ENCODE results near the gene FUT2.
A peak's percentile ranks its signal among the peaks of the same experiment; 100 is the strongest.
"Not testable (repeated sequence)": the region's sequence is repeated elsewhere in the genome, so short reads cannot be mapped to it uniquely, and the experiment has no call there.

FUT2 gene

DNA sequence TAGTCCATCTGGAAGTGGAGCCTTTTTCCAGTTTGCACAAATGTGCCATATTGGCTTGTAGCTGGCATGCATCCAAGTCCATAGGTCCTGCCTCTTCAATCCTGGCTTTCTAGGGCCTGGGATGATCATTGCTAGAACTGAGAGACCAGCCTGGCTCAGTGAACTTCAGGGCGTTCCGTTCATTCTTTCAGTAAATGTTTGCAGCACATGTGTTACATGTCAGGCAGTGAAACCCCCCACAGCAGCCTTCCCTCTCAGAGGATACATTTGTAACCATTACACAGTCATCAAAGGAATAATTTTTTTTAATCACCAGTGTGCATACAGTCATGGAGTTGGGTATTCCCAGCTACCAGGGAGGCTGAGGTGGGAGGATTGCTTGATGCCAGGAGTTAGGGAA lies 9.7 kb downstream of the FUT2 start:
- DNase-seq: no peak

DNA sequence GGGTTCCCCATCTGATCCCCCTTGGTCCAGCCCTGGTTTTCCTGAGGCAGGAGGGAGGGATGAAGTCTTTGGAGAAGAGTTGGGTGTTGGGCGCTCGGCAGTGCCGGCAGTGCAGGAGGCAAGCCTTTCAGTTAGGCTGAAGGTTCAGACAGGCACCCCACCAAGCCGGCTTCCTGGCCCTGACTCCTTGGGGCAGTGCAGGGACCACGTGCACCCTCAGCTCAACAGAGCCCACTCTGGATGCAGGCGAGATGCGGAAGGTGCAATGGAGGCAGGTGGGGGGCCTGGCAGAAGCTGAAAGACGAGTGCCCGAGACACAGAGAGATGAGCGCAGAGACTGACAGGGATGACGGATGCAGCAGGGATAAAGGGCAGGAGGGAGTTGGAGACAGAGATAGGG lies 12.7 kb downstream of the FUT2 start:
- DNase-seq: no peak

DNA sequence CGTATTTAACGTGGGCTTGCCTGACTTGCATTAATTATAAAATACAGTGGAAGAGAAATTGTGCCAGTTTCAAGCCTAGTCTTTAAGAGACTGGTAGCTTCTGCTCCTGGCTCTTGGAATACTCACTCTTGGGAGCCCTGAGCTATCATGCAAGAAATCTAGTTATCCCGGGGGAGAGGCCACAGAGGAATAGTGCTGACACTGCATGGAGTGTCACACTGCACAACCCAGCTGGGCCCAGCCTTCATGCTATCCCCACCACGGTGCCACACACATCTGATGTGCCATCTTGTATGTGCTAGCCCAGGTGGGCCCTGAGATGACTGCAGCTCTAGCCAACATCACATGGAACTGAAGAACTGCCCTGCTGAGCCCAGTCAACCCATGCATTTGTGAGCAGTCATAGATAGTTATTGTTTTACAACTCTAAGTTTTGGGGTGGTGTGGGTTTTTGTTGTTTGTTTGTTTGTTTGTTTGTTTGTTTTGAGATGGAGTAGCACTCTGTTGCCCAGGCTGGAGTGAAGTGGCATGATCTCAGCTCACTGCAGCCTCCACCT lies 15.4 kb downstream of the FUT2 start:
- DNase-seq: no peak

DNA sequence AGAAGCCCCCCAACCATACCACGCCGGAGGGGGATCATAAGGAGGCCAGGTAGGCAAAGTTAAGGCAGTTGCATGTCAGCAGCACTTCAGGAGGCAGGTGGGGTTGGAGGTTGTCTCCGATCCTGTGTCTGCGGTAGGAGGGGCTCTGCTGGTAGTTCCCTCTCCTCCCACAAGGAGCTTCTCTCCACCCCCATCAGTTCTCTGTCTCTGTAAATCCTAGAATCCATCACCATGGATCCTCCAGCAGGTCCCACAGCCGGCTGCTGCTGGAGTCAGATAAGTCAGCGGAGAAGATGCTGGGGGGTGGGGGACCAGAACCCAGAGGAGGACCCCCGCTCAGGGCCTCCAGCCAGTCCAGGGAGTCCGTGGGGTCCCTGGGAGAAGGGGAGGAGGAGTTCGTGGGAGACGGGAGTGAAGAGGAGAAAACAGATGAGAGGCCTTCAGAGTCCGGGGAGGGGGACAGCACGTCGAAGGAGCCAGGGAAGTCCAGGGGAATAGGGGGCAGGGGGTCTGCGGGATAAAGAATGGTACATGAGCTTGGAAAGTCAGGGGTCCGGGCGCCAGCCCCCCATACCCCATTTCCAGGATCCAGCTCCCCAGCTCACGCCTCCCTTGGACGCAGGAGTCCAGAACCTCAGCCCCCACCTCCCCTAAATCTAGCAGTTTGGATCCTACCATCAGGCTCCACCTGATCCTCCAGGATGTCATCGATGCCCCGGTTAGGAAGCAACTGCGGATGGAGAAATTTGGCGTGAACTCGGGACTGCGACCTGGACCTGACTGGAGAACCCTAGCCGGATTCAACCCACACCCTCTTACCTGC lies 17.5 kb downstream of the FUT2 start:
- peak; percentile 62 for DNase-seq

DNA sequence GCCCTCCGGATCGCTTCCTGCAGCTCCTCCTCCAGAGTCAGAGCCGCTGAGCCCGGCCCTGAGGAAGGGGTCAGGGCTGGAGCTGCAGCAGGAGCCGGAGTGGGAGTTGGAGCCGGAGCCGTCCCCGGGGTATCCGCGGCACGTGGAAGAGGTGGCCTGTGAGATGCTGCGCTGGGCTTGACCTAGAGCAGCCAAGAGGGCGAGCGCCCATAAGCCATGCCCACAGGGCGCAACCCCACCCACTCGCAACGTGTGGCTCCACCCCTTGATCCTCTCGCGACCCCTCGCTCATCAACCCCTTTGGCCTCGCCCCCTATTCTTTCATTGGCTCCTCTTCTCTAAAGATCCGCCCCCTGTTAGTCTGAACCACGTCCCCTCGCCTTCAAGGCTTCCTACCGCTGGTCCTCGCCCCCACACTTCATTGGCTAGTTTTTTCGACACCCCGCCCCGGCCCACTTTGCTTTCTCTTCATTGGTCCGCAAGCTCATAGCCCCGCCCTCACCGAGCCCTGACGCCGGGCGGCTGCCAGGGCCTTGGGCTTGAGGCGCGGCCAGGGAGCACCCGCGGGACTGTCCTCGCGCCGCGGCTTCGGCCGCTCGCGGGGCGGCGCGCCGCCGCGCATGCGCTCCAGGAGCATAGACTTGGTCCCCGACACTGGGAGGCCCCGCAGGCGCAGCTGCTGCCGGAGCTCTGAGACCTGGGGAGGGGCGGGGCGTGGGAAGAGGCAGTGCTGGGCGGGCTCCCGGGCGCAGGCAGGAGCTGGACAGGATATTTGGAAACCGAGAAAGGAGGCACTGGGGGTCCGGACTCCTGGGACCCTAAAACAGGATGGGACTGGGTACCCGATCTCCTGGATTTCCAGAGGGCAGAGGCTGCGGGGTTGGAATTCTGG lies 18.3 kb downstream of the FUT2 start:
- peak; percentile 99 for DNase-seq

DNA sequence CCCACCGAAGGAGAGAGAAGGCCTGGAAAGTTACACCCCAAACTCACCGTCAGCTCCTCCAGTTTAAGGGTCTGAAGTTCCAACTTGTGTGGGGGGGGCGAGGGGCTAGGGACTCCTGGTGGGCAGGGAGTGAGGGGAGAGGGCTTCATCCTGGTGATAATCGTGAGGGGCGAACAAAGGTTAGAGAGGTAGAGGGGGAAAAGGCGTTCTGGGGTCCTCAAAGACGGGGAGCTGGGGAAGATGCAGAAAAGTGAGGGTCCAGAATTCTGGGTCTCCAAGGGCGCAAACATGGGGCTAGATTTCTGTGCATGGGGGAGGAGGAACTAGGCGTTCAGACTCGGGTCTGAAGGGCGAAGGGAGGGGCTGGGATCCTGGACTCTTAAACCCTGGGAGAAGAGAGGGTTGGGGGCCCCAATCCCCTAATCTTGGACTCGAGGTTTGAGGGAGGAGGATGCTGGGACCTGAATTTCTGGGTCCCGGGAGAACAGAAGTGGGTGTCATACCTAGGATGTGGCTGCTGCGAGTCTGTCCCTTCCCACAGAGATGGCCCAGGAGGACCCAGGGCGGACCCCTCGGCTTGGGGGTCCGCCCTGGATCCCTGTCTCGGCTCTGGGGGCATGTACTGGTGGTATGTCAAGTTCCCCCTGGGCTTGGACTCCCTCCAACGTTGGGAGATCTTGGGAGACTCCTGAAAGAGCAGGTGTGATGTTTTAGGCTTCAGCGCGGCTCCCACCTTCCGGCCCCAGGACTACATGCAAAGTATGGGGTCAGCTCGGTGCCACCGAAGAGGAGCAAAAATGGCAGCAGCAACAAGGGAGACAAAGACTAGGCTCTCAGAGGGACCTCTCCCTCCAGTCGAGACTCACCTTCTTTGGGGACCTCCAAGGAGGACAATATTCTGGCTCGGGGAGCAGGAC lies 19.2 kb downstream of the FUT2 start:
- DNase-seq: peak; percentile 63

DNA sequence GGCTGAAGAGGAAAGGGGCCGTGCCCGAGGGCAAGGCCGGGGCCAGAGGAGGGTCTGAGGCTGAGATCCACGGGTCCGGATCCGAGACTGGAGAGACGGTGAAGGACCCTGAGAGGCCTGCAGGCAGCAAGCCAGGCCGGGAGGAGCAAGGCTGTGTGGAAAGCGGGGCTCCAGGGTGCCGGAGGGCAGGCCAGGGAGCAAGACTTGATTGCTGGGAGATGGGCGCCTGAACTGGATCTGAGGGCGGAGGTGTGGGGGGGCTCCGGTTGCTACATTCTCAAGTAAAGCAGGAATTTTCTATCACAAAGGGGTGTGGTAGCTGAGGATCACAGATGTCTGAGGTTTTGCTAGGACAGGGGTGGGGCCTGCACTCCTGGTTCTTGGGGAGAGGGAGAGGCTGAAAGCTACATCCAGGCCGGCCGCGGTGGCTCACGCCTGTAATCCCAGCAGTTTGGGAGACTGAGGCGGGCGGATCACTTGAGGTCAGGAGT lies 20.0 kb downstream of the FUT2 start:
- peak; percentile 61 for DNase-seq

DNA sequence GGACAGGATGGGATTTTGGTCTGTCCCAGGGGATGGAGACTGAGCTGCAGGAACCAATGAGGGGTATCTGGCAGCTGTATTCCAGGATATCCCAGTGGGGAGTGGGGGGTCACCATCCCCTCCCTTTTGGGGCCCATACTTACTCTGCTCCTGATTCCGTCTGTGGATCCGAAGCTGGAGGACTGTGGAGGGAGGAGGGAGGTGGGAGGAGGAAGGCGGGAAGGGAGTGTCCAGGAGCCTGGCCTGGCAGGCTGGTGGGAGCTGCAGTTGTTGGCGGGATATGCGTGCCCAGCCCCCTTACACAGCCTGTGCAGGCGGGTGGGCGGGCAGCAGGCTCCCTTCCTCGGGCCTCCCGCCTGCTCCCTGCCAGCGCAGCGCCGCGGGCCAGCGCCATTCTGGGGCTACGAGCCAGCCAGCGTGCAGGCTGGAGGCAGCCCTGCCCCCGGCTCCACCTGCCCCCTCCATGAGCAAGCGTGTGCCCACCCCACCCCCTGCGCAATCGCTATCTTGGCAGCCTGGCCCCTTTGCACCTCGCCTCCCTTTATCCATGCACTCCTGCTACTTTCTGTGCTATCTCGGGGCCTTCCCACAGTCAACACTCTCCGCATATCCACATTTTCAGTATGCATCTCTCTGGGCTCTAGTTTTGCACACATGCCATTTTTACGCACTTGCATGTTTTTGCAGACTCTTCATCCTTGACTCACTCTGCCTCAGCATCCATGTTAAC lies 21.0 kb downstream of the FUT2 start:
- no peak for DNase-seq

DNA sequence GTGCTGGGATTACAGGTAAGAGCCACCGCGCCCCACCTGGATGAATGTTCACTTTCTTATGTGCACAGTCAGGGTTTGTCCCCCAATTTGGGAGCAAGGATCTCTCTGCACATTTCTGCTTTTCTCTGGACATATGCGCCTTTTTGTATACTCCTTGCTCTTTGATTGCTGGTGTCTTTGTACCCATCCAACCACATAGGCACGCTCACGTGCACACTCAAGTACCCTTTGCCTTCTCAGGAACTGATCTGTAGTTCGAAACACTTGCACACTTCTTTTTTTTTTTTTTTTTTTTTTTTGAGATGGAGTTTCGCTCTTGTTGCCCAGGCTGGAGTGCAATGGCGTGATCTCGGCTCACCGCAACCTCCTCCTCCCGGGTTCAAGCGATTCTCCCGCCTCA lies 22.3 kb downstream of the FUT2 start:
- DNase-seq: not testable (repeated sequence)

DNA sequence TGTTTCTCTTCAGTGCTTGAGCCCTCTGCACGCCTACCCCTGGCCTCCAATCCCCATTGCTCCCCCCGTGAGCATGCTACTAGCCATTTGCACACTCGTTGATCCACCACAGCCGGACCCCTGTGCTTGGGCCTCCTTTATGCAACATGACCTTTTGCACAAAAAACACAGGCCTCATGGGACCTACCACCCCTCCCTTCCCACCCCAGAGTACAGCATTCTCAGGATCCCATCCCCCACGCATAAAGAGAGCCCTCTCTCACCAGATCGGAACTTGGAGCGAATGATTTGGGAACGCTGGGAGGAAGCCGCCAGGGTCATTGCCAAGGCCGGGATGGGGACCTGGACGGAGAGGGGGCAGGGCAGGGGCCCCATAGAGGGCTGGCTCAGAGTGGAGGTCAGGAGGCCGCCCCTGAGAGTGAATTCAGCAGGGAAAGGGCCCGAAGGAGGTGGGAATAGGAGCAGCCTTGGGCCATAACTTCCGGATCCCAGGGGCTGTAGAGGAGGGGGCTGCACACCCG lies 23.0 kb downstream of the FUT2 start:
- DNase-seq: no peak

DNA sequence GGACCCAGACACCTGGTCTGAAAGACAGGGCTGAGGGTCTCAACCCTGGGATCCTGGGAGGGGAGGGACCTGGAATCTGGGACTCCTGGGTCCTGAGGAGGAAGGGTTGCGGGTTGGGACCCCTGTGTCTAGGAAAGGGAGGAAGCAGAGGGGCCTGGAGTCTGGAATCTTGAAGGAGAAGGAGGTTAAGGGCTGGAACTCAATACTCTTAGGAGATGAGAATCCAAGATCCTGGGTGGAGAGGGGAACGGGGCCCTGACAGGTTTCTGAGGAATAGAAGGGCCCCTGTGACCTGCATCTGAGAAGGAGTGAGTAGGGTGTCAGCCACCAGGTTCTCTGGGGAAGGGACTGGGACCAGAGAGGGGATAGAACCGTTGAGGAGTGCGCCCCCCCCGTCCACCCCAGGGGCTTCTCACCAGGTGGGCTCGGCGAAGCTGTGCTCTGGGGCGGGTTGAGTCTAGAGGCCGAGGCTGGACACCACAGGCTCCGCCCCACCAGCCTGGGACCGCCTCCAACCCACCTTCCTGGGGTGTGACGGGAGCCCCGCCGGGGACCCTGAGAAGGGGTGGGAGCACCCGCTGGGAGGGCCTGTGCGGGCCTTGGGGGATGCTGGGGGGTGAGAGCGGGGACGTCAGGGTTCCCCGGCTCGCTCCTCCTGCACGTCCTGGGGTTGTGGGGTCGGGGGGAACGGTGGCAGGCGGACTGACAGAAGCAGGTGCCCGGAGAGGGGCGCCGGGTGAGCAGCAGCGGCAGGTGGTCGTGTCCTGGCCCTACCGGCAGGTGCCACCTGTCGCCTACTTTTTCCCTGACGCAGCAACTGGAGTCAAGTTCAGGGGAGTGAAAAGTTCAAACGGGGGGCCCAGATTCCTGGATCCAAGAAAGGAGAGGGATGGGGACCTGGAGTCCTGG lies 23.7 kb downstream of the FUT2 start, which contains the start of gene MAMSTR:
Gene MAMSTR, minus strand, starts transcription at position 463 of the 909 bp plus-strand sequence. CDS start 694 bp downstream, outside the sequence.
- DNase-seq: no peak

DNA sequence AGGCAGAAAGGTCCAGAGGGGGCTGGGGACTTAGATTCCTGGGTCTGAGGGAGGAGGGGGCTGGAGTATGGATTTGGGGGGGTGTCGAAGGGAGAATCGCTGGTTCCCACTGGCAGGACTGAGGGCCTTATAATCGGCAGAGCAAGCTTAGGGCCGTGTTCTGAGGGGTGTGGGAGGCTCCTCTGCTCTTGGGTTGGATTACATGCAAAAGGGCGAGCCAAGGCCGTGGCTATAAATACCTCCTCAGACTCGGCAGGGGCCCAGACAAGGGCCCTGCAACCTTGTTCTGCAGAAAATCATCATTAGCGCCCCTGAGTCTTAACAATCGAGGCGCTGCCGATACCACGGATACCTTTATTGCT lies 24.5 kb downstream of the FUT2 start:
- no peak for DNase-seq

DNA sequence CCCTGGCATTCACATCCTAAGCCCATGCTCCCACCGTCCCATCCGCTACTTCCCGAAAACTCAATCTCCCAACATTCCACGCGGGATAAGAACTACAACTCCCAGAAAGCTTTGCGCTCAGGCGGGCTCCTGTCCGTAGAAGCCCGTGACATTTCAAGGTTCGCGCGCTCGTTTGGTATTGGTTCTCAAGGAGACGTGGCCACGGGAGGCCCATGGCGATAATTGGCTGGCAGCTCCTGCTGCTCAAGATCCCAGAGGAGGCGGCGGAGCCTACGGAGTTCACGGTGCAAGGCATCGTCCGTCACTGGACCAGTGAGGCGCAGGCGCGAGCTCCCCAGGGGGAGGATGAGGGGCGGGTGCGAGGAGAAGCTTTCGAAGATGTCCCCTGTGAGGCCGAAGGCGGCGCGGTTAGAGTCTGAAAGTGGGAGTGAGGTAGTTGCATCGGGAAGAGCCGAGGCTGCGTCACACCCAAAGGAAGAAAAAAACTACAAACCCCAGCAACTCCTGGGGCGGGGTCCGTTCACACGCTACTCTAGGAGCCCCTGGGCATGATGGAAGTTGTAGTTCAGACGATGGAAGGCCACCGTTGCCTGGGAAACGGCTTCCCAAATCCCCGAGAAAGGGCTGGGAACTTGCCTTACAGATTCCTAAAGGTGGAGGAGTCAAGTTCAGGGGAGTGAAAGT lies 25.0 kb downstream of the FUT2 start:
- peak; percentile 97 for DNase-seq

DNA sequence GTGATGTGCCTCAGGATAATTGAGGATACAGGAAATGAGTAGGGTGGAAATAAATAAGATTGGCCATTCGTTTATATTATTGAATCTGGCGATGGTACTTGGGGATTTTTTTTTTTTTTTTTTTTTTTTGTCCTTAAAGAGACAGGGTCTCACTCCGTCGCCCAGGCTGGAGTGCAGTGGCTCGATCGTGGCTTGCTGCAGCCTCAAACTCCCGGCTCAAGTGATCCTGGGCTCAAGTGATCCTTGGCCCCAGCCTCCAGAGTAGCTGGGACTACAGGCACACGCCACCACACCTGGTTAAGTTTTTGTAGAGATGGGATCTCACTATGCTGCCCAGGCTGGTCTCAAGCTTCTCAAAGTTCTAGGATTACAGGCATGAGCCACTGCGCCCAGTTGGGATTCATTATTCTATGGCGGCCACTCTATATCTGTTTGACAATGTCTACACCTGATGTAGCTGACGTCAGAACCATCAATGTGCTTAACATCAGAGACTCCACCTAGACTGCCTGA lies 26.5 kb downstream of the FUT2 start:
- no peak for DNase-seq

DNA sequence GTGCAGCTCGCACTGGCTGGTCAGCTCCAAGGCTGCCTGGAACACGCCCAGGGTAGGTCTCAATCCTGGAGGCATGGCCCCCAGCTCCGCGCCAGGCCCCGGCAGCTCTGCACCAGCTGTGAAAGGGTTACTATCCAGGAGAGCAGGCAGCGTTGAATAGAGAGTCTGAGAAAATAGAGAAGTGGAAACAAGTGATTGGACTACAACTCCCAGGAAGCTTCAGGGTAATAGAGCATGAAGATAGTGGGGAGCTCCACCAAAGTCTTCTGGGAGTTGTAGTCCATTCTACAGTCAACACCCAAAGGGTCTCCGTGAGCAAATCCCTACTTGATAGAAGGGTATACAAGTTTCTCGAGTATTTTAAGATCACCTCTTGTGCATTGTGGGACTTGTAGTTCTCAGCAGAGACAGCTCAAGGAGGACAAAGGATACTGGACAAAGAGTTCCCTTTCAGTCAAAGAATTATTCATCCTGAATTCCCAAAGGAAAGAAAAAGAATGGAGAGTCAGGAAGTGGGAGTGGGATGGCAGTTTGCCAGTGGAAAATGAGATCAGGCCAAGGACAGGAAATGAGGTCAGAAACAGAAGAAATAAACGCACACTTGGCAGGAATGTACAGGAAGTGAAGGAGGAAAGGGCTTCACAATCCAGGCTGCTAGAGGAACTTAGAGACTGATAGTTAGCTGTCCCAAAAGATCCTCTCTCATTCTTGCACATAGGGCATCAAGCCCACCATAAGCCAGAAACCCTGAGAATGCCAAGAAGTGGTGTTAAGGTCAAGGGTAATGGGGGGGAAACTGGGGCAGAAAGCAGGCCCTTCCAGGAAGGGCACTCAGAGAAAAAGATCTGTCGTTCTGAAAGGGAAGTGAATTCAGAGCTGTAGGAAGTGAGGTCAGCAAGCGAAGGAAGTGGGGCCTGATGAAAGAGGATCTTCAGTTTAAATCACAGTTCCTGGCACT lies 29.3 kb downstream of the FUT2 start:
- no peak for DNase-seq

DNA sequence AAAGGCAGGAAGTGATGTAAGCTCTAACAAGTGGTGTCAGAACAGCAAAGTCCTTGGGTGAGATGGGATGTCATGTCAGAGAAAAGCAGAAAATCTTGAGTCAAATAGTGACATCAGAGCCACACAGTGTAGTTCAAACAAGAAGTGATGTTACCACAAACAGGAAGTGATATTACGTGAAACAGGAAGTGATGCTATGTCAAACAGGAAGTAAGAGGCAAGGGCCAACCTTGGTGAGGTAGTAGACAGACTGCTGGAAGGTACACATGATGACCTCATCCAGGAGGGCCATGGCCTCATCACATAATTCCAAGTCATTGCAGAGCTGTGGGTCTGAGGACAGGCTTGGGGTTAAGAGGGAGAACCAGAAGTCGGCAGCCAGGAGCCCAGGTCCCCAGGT lies 30.8 kb downstream of the FUT2 start:
- no peak for DNase-seq

DNA sequence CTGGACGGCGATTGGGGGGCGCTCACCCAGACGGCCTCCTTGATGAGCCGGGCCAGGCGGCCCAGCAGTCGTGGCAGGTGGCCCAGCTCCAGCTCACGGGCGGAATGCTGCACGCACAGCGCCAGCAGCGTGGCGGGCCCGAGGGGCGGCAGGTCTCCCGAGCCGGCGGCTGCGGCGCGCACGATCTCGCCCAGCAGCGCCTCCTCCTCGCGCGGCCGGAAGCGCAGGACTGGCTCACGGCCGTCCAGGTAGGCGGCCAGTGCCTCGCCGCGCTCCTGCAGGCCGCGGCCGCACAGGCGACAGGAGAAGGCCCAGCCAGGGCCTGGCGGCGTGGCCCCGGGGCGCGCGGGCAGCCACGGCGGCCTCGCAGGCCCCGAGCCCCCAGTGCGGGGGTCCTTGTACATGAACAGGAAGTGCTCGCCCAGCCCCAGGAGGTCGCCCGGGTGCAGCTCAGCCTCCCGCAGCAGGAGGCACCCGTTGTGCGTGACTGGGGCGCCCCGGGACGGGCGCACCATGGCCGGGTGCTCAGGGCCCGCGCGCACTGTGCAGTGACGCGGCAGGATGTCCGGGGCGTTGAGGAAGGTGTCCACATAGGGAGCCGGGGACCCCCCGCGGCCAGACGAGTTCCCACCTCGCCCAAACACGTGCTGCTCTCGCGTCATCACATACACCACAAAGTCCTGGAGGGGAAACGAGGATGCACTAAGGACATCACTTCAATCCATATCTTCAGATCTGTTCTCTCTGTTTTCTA lies 33.3 kb downstream of the FUT2 start:
- no peak for DNase-seq

Measured in activated effector memory CD4-positive, alpha-beta T cell treated with anti-CD3 and anti-CD28 coated beads, Interleukin-2, amount 50 U/mL, for 16 hours (primary cell).